NCI-H1930 (cell line): Measurements from ENCODE around the gene LEPR.
"Not testable (repeated sequence)": the region's sequence is repeated elsewhere in the genome, so short reads cannot be mapped to it uniquely, and the experiment has no call there.

ENCODE experiments used
- DNase-seq, 2 experiments: peaks; one replicate each; lab custom pipeline; 2025; lab: John Stamatoyannopoulos, UW

LEPR gene

GRCh38 chr1:65420590-65421350, at the start of gene LEPR, which contains the start of gene LEPROT:
LEPR (plus strand) TSS chr1:65420668; CDS start chr1:65565566, 144,898 bp downstream.
LEPROT (plus strand) TSS chr1:65420668; CDS start chr1:65420725, 57 bp downstream.
- peak in 1 of 2 experiments; percentile 91 for DNase-seq

GRCh38 chr1:65371544-65371943, 48.9 kb upstream of the LEPR start:
- DNase-seq = no peak

DNA sequence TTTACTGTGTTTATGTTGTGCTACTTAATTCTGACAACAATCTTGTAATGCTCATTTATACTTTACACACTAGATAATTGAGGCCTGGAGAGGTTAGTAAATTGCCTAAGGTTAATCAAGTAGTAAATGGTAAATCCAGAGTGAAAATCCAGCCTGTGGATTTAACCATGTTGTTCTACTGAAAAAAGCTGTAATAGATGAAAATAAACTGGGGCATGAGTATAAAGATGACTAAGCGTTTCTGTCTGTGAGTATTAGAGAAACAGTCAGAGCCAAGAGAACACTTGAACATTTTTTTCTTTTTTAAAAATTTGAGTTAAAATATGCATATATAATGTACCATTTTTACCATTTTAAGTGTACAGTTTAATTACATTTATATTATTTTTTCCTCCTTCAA, 47.9 kb upstream of the LEPR start:
- DNase-seq = no peak

DNA sequence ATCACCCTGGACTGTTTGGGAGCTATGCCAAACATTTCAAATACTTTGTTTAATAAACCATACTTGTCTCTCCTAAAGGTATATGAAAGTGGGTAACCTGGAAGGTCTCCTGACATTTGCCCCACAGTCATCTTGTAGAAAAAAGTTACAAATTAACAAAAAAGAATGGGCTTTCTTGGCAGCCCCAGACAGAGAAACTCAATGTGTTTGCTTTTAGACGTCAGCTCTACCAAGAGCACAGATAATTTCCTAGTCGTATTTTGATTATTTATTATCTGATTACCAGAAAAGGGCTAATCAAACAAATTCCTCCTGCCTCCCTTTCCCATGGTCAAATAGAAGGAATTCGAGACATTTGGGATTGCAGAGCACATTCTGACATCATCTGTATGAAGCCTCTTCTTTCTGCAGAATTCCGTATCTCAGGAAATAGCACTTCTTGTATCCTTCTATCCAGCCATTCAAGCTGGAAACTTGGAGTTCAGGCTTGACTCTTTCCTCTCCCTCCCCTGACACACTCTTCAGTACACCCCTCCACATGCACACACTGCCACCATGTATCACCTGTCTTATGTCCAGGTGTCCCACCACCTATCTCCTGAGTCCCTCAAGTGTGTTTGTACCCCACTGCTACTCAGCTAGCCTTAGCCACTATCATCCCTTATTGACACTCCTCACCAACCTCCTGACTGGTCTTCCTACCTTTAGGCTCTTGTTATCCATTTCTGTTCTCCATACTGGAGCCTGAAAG, 42.8 kb upstream of the LEPR start:
- no peak for DNase-seq

DNA sequence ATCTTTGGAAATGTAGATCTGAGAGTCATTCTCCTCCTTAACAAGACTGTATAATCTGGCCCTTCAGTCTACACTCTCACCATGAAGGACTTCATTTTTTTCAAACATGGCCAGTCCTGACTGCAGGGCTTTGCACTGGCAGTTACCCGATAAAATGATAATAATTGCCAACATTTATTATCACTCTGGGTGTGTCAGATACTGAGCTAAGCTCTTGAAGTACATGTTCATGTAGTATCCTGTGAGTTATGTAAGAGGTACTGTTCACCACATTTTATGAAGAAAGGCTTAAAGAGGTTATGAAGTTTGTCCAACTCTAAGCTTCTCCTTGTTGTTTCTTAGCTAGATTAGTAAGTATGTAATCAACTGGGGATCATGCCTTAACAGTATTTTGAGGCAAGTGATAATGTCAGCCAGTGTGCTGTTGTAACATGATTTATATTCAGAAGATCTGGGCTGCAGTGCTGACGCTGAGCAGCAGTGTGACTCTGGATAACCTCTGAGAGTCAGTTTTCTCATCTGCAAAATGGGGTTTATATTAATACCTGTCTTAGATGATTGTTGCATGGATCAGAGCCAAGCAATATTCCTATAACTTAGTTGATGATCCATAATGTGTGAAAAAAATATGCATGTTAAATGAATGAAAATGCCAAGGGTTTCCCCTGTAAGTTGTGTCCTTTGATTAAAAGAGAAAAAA, 42.1 kb upstream of the LEPR start:
- DNase-seq = no peak

- DNase-seq = not testable (repeated sequence)
Observed at GRCh38 chr1:65384426-65384825, 36.0 kb upstream of the LEPR start.

- DNase-seq = no peak
Observed at GRCh38 chr1:65386439-65386838, 34.0 kb upstream of the LEPR start.

DNA sequence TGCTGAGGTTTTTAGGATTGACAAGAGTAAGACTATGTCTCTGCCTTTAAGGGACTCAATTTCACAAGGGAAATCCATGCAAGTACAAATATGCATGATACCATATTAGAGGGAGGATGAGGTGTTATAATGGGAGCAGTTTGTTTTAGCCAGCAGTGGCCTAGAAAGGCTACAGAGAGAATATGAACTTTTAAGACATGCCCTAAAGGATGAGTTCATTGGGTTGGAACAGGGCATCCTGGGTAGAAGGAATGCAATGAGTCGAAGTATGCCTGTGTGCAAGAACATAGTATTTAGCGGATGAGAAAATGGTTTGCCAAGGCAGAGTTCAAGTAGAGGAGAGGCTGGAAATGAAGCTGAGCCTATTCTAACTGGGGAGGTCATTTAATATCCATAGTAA, 32.6 kb upstream of the LEPR start:
- DNase-seq = no peak

DNA sequence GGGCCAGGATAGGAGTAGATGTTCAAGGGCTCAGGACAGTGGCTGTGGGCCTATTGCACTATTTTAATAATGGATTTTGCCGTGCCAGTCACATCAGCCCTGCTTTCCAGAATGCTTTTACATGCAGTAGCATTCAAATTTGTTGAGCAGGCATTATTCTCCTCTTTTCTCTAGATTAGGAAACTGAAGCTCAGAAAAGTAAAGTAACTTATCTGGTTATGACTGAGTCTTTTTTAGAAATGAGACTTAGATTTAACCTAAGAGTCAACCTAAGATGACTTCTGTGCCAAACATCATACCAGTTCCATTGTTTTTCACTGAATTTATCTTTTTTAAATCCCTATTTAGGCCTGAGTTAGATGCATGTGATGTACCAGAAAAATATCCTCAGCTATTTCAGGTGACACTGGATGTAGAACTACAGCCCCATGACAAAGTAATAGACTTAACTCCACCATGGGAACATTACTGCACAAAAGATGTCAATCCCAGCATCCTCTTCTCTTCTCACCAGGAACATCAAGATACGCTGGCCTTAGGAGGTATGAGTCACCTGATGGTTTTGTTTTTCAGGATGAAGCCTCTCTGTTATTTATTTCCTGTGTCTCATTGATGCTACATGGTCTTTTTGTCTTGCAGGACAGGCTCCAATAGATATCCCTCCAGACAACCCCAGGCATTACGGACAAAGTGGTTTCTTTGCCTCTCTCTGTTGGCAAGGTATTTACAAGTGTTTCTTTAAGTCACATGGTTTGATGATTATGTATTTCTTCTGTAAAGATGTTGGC, 31.4 kb upstream of the LEPR start:
- no peak for DNase-seq

DNA sequence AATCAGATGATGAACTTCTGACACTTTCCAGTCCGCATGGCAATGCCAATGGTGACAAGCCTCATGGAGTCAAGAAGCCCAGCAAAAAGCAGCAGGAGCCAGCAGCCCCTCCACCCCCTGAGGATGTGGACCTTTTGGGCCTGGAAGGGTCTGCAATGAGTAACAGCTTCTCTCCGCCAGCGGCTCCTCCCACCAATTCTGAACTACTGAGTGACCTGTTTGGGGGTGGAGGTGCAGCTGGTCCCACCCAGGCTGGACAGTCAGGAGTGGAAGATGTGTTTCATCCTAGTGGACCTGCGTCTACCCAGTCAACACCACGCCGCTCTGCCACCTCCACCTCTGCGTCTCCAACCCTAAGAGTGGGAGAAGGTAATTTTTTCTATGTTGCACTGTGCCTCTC, 28.0 kb upstream of the LEPR start:
- DNase-seq = no peak

- no peak for DNase-seq
Observed at GRCh38 chr1:65393347-65393746, 27.1 kb upstream of the LEPR start.

DNA sequence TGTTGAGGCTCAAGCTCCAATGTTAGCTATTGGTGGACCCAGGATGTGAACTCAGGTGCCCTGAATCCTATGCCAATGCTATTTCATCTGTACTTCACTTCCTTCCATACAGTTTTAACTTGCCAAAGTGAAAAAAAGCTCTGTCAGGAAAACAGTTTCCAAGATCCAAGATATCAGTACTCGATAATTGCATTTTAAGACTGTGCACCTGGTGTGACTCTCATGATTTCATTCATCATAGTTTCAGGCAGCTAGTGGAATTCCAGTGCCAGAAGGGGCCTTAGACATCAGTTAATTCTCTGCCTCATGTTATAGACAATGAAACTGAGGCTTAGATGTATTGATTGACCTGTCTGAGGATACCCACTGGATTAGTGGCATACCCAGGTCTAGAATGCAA, 26.5 kb upstream of the LEPR start:
- DNase-seq = no peak

DNA sequence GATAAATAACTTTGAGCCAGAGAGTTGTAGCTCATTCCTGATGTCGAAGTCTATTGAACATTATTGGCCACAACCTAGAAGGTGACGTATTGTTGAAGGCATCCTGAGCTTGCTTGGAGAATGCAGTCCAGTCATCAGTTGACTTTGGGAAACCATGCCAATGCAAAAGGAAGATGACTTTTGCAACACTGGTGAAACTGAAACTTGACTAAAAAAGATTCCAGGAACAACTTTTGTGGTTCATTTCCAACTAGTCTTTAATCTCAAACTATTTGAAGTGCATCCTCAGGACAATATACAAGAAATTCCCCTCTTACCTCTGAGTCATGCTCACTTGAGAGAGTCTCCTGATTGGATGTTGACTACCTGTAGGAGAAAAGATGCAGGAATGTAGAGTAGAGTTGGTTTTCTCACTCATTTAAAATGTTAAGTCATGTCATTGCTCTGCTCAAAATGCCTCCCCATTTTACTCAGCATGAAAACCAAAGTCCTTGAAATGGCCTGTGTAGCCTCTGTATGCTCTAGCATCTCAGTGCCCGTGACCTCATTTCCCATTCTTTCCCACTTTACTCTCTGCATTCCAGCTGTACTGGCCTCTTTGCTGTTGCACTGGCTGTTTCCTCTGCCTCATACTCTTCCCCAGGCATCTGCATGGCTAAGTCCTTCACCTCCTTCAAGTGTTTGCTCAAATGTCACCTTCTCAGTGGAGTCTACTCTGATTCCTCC, 24.4 kb upstream of the LEPR start:
- no peak for DNase-seq

DNA sequence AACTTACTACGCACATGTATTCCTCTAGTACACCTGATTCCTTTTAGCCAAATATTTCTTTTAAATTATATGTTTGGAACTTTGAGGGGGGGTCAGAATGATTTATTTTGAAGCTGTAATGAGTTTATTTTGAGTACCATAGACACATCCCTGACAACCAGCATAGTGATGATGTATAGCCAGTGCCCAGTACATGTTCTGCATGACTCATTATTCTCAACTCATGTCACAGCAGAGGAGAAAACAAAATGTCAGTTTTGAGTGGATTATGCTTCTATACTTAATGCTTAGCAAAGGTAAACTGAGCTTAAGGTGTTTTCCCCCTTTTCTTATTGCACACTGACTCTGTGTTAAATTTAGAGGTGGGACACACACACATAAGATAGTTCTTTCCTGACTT, 22.4 kb upstream of the LEPR start:
- DNase-seq = no peak

DNA sequence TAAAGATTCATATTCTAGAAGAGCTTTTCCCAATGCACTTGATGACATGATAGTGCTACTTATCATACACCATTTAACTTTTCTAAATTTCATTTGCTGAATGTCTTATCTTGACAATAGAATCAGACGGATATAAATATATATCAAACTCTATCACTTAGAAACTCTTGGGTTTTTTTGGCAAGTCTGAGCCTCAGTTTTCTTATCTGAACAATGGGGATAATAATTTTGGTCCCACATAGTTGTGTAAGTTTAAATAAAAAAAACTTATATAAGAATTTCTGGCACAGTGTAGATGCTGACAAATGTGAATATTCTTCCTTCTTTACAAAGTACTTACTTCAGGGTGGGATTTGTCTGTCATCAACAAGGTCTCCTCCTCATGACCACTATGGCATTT, 21.5 kb upstream of the LEPR start:
- DNase-seq = no peak

- no peak for DNase-seq
Observed at GRCh38 chr1:65401612-65402011, 18.9 kb upstream of the LEPR start.

DNA sequence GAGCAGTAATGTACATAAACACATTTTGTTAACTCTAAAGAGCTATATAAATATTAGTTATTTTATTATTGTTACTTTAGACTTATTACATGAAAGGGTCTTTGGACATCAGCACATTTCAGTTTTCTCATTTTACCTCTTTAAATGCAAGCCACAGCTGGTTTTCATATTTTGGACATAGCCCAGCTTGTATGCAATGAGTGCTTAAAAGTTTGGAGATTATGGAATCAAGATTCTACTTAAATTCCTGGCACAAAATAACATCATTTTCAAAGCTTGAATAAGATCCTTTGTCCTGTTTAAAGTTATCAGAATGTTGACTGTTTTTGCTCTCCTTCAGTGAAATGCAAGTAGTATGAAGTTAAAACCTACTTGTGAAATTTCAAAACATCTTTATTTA, 15.5 kb upstream of the LEPR start:
- DNase-seq = no peak

GRCh38 chr1:65407877-65408276, 12.6 kb upstream of the LEPR start:
- no peak for DNase-seq

- DNase-seq = no peak
Observed at GRCh38 chr1:65409314-65409713, 11.2 kb upstream of the LEPR start.

DNA sequence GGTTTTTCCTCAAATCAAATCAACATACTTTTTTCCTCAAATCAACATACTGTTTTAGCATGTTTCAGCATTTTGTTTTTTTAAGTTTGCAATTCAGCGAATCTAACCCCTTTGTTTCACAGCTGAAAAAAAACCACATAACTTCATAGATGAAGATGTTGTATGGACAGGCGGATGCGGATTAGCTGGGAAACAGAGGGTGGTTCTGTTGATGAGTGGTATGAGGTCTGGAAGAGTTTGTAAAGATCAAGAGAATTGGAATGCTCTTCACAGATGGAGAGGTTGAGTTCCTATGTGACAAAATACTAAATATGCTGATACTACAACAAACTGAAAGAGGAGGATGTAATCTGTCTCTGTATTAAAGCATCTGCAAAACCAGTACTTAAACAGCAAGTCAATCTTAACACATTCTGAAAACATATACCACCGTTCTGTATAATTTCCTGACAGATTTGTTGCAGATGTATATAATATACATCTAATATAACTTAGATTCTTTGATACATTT, 10.6 kb upstream of the LEPR start:
- DNase-seq = no peak
